SU-DHL-6 (cell line): ENCODE data around the gene STRIP2.

Experiments used
- H2AFZ ChIP-seq: fragments of 200-600 bp; sonication (generic); 2 replicates; pipeline ENCODE4 v1.6.1; 2014; ENCODE audit warnings: low read depth, mild to moderate bottlenecking, moderate library complexity, mixed read lengths, antibody characterized with exemption, low read length; ENCODE audit not compliant: severe bottlenecking
- H3F3A ChIP-seq: fragments of 200-600 bp; shearing (Covaris generic); 2 replicates; pipeline ENCODE4 v1.6.0; 2016; ENCODE audit warnings: antibody characterized with exemption, mild to moderate bottlenecking; ENCODE audit not compliant: insufficient read depth
- H3K27ac ChIP-seq: fragments of 200-600 bp; sonication (generic); 2 replicates; pipeline ENCODE4 v1.5.1; 2016; ENCODE audit warnings: low read depth, mild to moderate bottlenecking, low read length, moderate library complexity, mixed read lengths
- H3K27me3 ChIP-seq: fragments of 200-600 bp; sonication (generic), shearing (Covaris generic); 2 replicates; pipeline ENCODE4 v1.6.0; 2014; ENCODE audit warnings: mild to moderate bottlenecking, low read length
- H3K36me3 ChIP-seq: fragments of 200-600 bp; sonication (generic); 2 replicates; pipeline ENCODE4 v1.6.1; 2014; ENCODE audit warnings: mild to moderate bottlenecking, low read length, mixed read lengths
- H3K4me2 ChIP-seq: fragments of 300-600, 200-600 bp; shearing (Covaris generic), sonication (generic); 2 replicates; pipeline ENCODE4 v1.6.0; 2014; ENCODE audit warnings: low read length, low read depth, mild to moderate bottlenecking; ENCODE audit not compliant: poor library complexity, severe bottlenecking
- H3K4me3 ChIP-seq: fragments of 200-600 bp; sonication (generic); 2 replicates; pipeline ENCODE4 v1.5.1; 2014; ENCODE audit warnings: antibody characterized with exemption, low read length, mild to moderate bottlenecking, mixed read lengths; ENCODE audit not compliant: insufficient read depth, poor library complexity, severe bottlenecking
- H3K79me2 ChIP-seq: fragments of 200-600 bp; sonication (generic); 2 replicates; pipeline ENCODE4 v1.6.1; 2014; ENCODE audit warnings: mild to moderate bottlenecking, low read length, moderate library complexity; ENCODE audit not compliant: insufficient read depth
- H3K9ac ChIP-seq: fragments of 200-600 bp; sonication (generic); 2 replicates; pipeline ENCODE4 v1.7.0; 2014; ENCODE audit warnings: mild to moderate bottlenecking, low read length
- H3K9me2 ChIP-seq: fragments of 200-600 bp; sonication (generic); replicated peaks from 2 replicates; pipeline ENCODE4 v1.6.1; 2014; ENCODE audit warnings: low read length; ENCODE audit not compliant: insufficient read depth
- H3K9me3 ChIP-seq: fragments of 200-600 bp; sonication (generic); 2 replicates; pipeline ENCODE4 v1.6.1; 2014; ENCODE audit warnings: low read length, mixed read lengths; ENCODE audit not compliant: insufficient read depth
- H4K20me1 ChIP-seq: fragments of 200-600 bp; sonication (generic); 2 replicates; pipeline ENCODE4 v1.6.1; 2014; ENCODE audit warnings: low read depth, mild to moderate bottlenecking, antibody characterized with exemption, low read length, moderate library complexity, mixed read lengths
- EZH2phosphoT487 ChIP-seq: fragments of 200-600 bp; sonication (generic), shearing (Covaris generic); conservative IDR thresholded peaks from 2 replicates; pipeline ENCODE4 v1.6.1; 2018; ENCODE audit warnings: mild to moderate bottlenecking, antibody characterized with exemption, low read length, moderate library complexity, mixed read lengths
- TF ChIP-seq, protein P1 (sequence below): fragments of 200-600 bp; sonication (generic); IDR thresholded peaks from one replicate; pipeline ENCODE4 v1.5.1; 2017; ENCODE audit warnings: antibody characterized with exemption, mild to moderate bottlenecking, low read length, moderate library complexity; ENCODE audit not compliant: insufficient read depth, poor library complexity, severe bottlenecking

The STRIP2 gene

DNA sequence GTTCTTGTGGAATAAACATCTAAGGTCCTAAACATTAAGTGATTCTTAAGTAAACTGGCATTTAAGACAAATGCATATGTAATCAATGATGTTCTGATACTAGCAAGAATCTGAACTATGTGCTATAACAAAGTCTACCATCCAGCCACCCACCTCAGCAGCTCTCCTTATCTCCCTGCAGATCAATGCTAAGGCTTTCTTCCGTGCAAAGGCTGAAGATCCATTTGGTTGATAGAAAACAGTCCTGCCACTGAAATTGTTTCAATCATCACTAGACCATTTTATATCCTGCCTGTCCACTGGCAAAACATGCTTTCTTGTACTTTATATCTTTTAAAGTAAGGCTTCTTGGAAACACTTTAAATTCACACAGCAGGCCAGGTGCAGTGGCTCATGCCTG is 61.8 kb downstream of the STRIP2 start:
- TF ChIP-seq, protein P1, sequence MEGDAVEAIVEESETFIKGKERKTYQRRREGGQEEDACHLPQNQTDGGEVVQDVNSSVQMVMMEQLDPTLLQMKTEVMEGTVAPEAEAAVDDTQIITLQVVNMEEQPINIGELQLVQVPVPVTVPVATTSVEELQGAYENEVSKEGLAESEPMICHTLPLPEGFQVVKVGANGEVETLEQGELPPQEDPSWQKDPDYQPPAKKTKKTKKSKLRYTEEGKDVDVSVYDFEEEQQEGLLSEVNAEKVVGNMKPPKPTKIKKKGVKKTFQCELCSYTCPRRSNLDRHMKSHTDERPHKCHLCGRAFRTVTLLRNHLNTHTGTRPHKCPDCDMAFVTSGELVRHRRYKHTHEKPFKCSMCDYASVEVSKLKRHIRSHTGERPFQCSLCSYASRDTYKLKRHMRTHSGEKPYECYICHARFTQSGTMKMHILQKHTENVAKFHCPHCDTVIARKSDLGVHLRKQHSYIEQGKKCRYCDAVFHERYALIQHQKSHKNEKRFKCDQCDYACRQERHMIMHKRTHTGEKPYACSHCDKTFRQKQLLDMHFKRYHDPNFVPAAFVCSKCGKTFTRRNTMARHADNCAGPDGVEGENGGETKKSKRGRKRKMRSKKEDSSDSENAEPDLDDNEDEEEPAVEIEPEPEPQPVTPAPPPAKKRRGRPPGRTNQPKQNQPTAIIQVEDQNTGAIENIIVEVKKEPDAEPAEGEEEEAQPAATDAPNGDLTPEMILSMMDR: no peak
- no peak for TF ChIP-seq EZH2phosphoT487

DNA sequence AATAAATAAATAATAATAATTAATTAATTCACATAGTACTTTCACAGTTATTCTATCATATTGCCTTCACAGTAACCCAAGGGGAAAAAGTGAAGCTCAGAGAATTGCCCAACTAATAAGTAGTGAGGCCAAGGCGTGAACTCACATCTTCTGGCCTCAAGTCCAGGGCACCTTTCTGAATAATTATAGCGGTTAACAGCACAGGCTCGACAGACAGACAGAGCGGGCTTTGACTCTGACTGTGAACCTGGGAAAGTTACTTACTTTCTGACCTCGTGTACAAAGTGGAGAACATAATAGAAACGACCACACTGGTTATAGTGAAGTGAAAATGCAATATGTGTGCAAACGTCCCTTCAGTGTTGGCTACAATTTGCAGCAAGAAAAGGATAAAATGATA is 62.4 kb downstream of the STRIP2 start:
- Histone ChIP-seq H2AFZ (no peak overlapping the region), H3K36me3 (no peaks in the 10 kb centered on the region), H3K9me3 (no peaks in the 10 kb centered on the region), H3K27ac (no peak overlapping the region), H4K20me1 (no peaks in the 10 kb centered on the region), H3K79me2 (no peaks in the 10 kb centered on the region), H3K9ac (no peak overlapping the region), H3K9me2 (no peaks in the 10 kb centered on the region), H3K4me3 (no peak overlapping the region), H3F3A (peaks cover 8% of the 10 kb centered on the region), H3K27me3 (no peaks in the 10 kb centered on the region), H3K4me2 (no peak overlapping the region)
- TF ChIP-seq EZH2phosphoT487: no peak
- TF ChIP-seq, protein P1: no peak

More for the DNA sequence above, 61.8 kb downstream of the STRIP2 start:
- Histone ChIP-seq H3K4me3 (no peak overlapping the region), H3K4me2 (no peak overlapping the region), H3K27ac (no peak overlapping the region), H3F3A (peaks cover 8% of the 10 kb centered on the region), H2AFZ (no peak overlapping the region), H3K36me3 (no peaks in the 10 kb centered on the region), H3K9ac (no peak overlapping the region), H4K20me1 (no peaks in the 10 kb centered on the region), H3K9me2 (no peaks in the 10 kb centered on the region), H3K9me3 (no peaks in the 10 kb centered on the region), H3K79me2 (no peaks in the 10 kb centered on the region), H3K27me3 (no peaks in the 10 kb centered on the region)

DNA sequence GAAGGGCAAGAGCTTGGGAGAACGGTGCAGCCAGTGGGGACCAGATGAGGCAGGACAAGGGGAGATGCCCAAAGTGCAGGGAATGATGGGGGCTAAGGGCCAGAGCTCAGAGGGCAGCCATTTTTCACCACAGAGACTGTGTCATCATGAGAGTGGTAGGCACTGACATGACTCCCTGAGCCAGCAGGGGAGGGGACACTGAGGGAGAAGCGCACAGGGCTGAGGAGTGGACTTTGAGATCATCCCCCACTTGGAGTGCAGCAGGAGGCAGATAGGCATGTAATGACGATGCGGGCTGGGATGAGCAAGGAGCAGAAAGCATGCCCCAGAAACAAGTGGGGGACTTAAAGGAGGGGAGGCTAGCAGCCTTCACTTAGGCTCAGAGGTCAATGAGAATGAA is 62.9 kb downstream of the STRIP2 start:
- Histone ChIP-seq H3F3A (peaks cover 8% of the 10 kb centered on the region), H4K20me1 (no peaks in the 10 kb centered on the region), H3K9ac (no peak overlapping the region), H3K4me3 (no peak overlapping the region), H3K4me2 (no peak overlapping the region), H3K27me3 (no peaks in the 10 kb centered on the region), H2AFZ (no peak overlapping the region), H3K79me2 (no peaks in the 10 kb centered on the region), H3K9me2 (no peaks in the 10 kb centered on the region), H3K27ac (no peak overlapping the region), H3K9me3 (no peaks in the 10 kb centered on the region), H3K36me3 (no peaks in the 10 kb centered on the region)
- TF ChIP-seq EZH2phosphoT487: no peak
- TF ChIP-seq, protein P1: no peak
